NB4 (cell line): ENCODE measurements around the gene DAB1.

Experiments used
- DNase-seq: peaks from one replicate; pipeline ENCODE4 v3.0.0; 2010; ENCODE audit warnings: low read depth
- H3K4me3 ChIP-seq: one replicate; pipeline ENCODE4 v1.5.1; 2011; ENCODE audit warnings: mild to moderate bottlenecking, low read depth, low read length, moderate library complexity
- CTCF ChIP-seq: IDR thresholded peaks from one replicate; pipeline ENCODE4 v1.5.1; 2012; ENCODE audit warnings: low read depth, low read length
- MAX ChIP-seq: IDR thresholded peaks from 2 replicates; pipeline ENCODE4 v1.6.1; 2011; ENCODE audit warnings: low read depth, low read length
- MYC ChIP-seq: IDR thresholded peaks from 2 replicates; pipeline ENCODE4 v1.6.1; 2011; ENCODE audit warnings: low read depth, low read length
- POLR2A ChIP-seq: IDR thresholded peaks from 2 replicates; pipeline ENCODE4 v1.6.1; 2011; ENCODE audit warnings: mild to moderate bottlenecking; ENCODE audit not compliant: insufficient read length; ENCODE audit errors: extremely low read depth

The DAB1 gene

GRCh38 chr1:57341721-57342120 lies 82.1 kb downstream of the DAB1 start:
- no peak for TF ChIP-seq MAX
- TF ChIP-seq MYC: no peak
- no peak for TF ChIP-seq CTCF
- TF ChIP-seq POLR2A: no peak
- no peak overlapping the region for H3K4me3 ChIP-seq
- DNase-seq: no peak

DNA sequence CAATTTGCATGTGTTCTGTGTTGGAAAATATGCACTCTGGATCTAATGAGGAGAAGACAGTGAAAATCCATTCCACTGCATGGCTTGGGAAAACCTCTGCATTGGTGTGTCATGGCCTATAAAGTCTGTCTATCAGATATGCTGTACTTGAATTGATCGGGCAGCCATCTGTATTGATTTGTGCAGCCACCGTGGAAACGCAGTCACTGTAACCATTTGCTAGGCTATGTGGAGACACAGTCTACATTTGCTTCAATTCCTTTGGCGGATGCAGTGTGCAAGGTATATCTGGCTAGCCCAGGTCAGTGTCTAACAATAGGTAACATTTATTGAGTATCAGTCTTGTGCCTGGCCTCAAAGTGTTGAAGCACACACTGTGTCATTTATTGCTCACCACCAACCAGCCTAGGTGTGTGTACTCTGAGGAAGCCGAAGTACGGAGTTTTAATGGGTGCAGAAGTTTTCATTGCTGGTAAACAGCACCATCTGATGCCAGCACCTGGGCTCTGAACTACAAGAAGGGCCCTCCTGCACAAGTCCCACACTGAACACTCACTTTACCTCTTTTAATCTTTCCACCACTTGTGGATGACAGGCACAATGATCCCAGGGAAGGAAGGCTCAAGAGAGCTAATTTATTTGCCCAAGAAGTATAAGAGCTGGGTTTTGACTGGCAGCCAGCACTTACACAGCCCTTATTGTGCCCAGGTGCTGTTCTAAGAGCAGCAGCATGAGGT lies 83.4 kb downstream of the DAB1 start:
- no peak for DNase-seq
- H3K4me3 ChIP-seq: no peak overlapping the region
- TF ChIP-seq CTCF (no peak), POLR2A (no peak), MAX (no peak), MYC (no peak)

- TF ChIP-seq MYC (no peak), CTCF (no peak)
- no peak for DNase-seq
- no peak overlapping the region for H3K4me3 ChIP-seq
Measured at GRCh38 chr1:57337623-57338022, 86.2 kb downstream of the DAB1 start.

GRCh38 chr1:57336793-57337192 lies 87.1 kb downstream of the DAB1 start:
- no peak overlapping the region for H3K4me3 ChIP-seq
- no peak for DNase-seq
- TF ChIP-seq CTCF (no peak), POLR2A (no peak), MAX (no peak), MYC (no peak)

GRCh38 chr1:57331620-57332019 lies 92.2 kb downstream of the DAB1 start:
- TF ChIP-seq MAX: no peak
- no peak for TF ChIP-seq MYC
- no peak for TF ChIP-seq CTCF
- DNase-seq: no peak
- no peak overlapping the region for H3K4me3 ChIP-seq

DNA sequence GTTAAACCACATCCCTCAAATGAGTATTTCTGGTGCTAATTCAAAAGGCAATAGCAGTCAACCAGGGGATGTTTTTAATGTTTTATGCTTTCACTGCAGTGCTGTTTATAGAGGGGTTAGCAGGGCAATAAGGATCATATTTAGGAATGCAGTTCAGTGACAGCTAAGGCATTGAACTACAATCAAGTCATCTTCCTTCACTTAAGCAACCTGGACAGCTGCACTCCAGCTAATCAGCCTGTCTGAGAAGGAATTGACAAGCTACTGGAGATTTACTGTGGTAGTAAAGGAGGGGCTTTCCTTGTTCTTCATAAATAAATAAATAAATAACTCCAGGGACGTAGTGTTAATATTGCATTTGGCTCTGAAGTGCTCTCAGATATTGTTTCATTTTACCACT lies 93.9 kb downstream of the DAB1 start:
- no peak for DNase-seq
- no peak overlapping the region for H3K4me3 ChIP-seq
- TF ChIP-seq CTCF: no peak
- no peak for TF ChIP-seq MAX
- TF ChIP-seq MYC: no peak
- TF ChIP-seq POLR2A: no peak
